PC-9 (cell line): Measurements from ENCODE around the gene UGGT1.

ENCODE experiments used
- EZH2 ChIP-seq: fragments of 200-600 bp; sonication (generic); IDR thresholded peaks from 2 replicates; pipeline ENCODE4 v1.8.0; 2017; ENCODE audit warnings: antibody characterized with exemption, low read depth
- TF ChIP-seq, protein P1 (sequence below): fragments of 200-600 bp; sonication (generic); conservative IDR thresholded peaks from 2 replicates; pipeline ENCODE4 v1.6.1; 2017; ENCODE audit warnings: mixed run types, antibody characterized with exemption, mild to moderate bottlenecking, moderate library complexity

DNA sequence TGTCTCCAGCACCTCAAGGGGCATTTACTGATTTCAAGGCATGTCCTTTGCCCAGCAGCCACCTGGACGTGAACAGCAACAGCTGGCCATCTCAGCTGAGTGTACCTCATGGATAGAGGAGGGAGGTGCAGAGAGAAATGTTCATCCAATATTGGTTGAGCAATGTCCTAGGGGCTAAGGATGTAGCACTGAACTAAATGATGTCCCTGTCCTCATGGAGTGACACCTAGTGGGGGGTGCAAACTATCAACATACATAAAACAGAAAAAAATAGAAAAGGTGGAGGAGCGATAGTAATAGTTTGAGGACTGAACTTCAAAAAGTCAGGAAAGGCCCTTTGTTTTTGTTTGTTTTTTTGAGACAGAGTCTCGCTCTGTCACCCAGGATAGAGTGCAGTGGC is 4.8 kb upstream of the UGGT1 start:
- TF ChIP-seq, protein P1, sequence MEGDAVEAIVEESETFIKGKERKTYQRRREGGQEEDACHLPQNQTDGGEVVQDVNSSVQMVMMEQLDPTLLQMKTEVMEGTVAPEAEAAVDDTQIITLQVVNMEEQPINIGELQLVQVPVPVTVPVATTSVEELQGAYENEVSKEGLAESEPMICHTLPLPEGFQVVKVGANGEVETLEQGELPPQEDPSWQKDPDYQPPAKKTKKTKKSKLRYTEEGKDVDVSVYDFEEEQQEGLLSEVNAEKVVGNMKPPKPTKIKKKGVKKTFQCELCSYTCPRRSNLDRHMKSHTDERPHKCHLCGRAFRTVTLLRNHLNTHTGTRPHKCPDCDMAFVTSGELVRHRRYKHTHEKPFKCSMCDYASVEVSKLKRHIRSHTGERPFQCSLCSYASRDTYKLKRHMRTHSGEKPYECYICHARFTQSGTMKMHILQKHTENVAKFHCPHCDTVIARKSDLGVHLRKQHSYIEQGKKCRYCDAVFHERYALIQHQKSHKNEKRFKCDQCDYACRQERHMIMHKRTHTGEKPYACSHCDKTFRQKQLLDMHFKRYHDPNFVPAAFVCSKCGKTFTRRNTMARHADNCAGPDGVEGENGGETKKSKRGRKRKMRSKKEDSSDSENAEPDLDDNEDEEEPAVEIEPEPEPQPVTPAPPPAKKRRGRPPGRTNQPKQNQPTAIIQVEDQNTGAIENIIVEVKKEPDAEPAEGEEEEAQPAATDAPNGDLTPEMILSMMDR = no peak
- TF ChIP-seq EZH2 = no peak
